Posterior vena cava (tissue), 2 donors: ENCODE data around the gene ATP1A1. TPM values are rescaled to one million over a fixed set of nuclear protein-coding genes. Genes with fewer than 3 reads are reported as not detected.

ENCODE experiments used
- DNase-seq: peaks from one replicate; pipeline ENCODE4 v3.0.0-alpha.2; 2020; ENCODE audit warnings: low spot score
- intact Hi-C, 2 donors: fragments of 100-400 bp; cut with DNase I; formaldehyde crosslinking; loops; one replicate each; pipeline versions ENCODE4 v1.14.1 to v1.14.2; 2022 to 2023
- total RNA-seq, 2 donors: library from RNA; stranded (reverse); fragmentation: NEBNext Ultra II Directional; extraction: Animal tissue kit (Norgen Biotek cat#: 25700); gene quantifications; one replicate each; pipeline ENCODE4 v1.2.1, GENCODE V29; 2021
- donor health status: DM: yes; HTN: yes; CAD: no.
- donor health status: DM: yes; HTN: yes; CAD: no.

Gene ATP1A1
- total RNA-seq, 2 donors from 2014 or later = 227 to 248 TPM

- intact Hi-C loops = no loop called here
- no peak for DNase-seq
Observed at GRCh38 chr1:116448785-116449385, 75.8 kb downstream of the ATP1A1 start.

GRCh38 chr1:116449578-116449977, 76.5 kb downstream of the ATP1A1 start:
- intact Hi-C loops = no loop called here
- DNase-seq = no peak

- DNase-seq = no peak
- intact Hi-C loops = no loop called here
Observed at GRCh38 chr1:116451702-116452101, 78.7 kb downstream of the ATP1A1 start.

- DNase-seq = no peak
- intact Hi-C loops = no loop called here
Observed at GRCh38 chr1:116453481-116453880, 80.4 kb downstream of the ATP1A1 start.

GRCh38 chr1:116453906-116454305, 80.9 kb downstream of the ATP1A1 start:
- intact Hi-C loops = loop anchor here in 1 of 2 donors (1.0 kb wide), 1 partner anchor 26 kb away; no protein-coding TSS in a partner anchor
- DNase-seq = no peak

Other genes starting within 250 kb of the ATP1A1 start
- 10 to 100 TPM; 28.3 to 31.6 TPM for gene CD58, start 197.8 kb downstream of the ATP1A1 start, total RNA-seq